ENCODE data around the gene SHISAL1. TPM values are rescaled to one million over a fixed set of nuclear protein-coding genes. Genes with fewer than 3 reads are reported as not detected.

The SHISAL1 gene
- total and polyA plus RNA-seq, 8 donors, result 0.72 to 1.4 (median 0.92) TPM

DNA sequence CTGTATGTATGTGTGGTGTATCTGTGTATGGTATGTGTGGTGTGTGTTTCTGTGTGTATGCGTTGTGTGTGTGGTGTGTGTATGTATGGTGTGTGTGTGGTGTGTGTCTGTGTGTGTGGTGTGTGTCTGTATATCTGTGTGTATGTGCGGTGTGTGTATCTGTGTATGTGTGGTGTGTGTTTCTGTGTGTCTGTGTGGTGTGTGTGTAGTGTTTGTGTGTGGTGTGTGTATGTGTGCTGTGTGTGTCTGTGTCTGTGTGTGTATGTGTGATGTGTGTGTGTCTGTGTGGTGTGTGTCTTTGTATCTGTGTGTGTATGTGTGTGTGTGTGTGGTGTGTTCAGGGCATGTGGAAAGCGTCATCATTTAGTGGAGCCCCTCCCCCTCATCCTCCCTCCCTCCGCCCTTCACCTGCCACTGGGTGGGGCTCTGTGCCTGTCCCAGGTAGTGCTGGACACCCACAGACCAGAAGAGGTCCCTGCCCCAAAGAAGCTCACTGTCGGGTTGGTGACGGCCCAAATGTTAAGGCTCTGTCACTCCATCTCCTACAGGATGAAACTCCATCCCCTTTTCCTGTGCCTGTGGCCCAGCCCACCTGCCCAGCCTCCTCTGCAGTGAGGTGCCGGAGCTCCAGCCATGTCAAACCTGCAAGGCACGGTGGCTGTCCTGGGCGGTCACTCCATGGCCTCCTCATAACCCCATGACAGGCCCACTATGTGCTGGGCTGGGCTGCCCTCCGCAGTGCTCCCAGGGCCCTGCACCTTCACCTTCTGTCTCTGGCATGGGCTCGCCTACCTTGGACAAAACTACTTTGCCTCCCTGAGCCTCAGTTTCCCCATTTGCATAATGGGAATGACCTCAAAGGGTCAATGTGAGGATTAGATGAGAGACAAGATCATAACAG, 23.4 kb upstream of the SHISAL1 start:
- ATAC-seq (peak; percentile 31), DNase-seq (no peak)
- Histone ChIP-seq H3K36me3 (no peaks in the 10 kb centered on the region), H3K4me1 (no peaks in the 10 kb centered on the region), H3K4me3 (no peak overlapping the region), H3K27ac (no peak overlapping the region), H3K9me3 (no peaks in the 10 kb centered on the region), H3K27me3 (peaks cover 12 to 62% of the 10 kb centered on the region in 2 donors)
- intact Hi-C loops (cut with DNase I), result no loop called here
- TF ChIP-seq, protein P1, sequence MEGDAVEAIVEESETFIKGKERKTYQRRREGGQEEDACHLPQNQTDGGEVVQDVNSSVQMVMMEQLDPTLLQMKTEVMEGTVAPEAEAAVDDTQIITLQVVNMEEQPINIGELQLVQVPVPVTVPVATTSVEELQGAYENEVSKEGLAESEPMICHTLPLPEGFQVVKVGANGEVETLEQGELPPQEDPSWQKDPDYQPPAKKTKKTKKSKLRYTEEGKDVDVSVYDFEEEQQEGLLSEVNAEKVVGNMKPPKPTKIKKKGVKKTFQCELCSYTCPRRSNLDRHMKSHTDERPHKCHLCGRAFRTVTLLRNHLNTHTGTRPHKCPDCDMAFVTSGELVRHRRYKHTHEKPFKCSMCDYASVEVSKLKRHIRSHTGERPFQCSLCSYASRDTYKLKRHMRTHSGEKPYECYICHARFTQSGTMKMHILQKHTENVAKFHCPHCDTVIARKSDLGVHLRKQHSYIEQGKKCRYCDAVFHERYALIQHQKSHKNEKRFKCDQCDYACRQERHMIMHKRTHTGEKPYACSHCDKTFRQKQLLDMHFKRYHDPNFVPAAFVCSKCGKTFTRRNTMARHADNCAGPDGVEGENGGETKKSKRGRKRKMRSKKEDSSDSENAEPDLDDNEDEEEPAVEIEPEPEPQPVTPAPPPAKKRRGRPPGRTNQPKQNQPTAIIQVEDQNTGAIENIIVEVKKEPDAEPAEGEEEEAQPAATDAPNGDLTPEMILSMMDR (IDR thresholded peaks at IDR 0.05), result no peak

DNA sequence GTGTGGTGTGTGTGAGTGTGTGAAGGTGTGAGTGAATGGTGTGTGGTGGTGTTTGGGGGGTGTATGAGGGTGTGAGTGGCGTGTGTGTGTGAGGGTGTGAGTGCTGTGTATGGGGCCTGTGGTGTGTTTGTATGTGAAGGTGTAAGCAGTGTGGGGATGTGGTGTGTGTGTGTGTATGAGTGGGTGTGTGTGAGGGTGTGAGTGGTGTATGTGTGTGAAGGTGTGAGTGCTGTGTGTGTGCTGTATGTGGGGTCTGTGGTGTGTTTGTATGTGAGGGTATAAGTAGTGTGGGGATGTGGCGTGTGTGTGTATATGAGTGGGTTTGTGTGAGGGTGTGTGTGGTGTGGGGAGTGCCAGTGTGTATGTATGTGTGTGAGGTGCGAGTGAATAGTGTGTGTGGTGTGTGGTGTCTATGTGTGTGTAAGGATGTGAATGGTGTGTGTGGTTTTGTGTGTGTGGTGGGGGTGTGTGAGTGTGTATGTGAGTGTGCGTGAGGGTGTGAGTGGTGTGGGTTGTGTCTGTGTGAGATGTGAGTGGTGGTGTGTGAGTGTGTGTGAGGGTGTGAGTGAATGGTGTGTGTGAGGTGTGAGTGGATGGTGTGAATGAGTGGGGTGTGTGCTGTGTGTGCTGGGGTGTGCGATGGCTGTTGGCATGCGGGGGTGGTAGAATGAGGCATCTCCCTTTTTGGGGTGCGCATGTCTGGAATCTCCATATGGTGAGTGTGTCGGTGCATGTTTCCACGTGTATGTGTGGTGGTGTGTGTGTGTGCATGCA, 22.5 kb upstream of the SHISAL1 start:
- intact Hi-C loops (cut with DNase I), result no loop called here
- no peak for DNase-seq
- TF ChIP-seq, protein P1 (IDR thresholded peaks at IDR 0.05), result no peak

DNA sequence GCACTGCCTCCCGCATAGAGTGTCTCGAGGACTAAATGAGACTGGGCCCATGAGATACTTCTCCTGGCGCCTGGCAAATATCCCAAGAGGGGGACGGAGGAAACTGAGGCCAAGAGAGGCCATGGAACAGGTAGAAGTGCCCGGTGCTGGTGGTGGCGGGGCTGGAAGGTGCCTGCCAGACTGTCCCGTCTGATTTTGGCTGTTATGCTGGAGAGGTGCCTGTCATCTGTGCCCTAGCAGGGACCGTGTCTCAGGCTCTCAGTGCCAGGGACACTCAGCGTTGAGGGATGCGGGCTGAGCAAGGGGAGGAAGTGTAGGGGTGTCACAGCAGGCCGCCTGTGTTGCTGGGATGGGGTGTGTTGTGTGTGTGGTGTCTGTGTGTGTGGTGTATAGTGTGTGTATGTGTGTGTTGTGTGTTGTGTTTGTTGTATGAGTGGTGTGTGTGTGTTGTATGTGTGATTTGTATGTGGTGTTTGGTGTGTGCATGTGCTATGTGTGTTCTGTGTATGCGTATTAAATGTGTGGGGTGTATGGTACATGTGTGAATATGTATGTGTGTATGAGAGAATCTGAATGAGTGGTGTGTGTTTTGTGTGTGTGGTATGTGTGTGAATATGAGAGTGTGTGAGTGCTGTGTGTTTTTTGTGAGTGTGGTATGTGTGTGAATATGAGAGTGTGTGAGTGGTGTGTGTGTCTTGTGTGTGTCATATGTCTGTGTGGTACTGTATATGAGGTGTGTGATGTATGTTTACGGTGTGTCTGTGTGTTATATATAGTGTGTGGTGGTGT, 21.3 kb upstream of the SHISAL1 start:
- no peaks in the 10 kb centered on the region for H3K9me3 ChIP-seq
- no peak for ATAC-seq
- intact Hi-C loops (cut with DNase I), result no loop called here
- H3K4me1 ChIP-seq, result peaks cover 6 to 14% of the 10 kb centered on the region in 2 donors
- DNase-seq, result no peak
- peaks cover 33 to 73% of the 10 kb centered on the region in 2 donors for H3K27me3 ChIP-seq
- H3K36me3 ChIP-seq, result no peaks in the 10 kb centered on the region
- H3K27ac ChIP-seq, result no peak overlapping the region
- no peak overlapping the region for H3K4me3 ChIP-seq
- TF ChIP-seq, protein P1 (IDR thresholded peaks at IDR 0.05), result no peak

More for the DNA sequence above, 22.5 kb upstream of the SHISAL1 start:
- Histone ChIP-seq H3K27ac (no peak overlapping the region), H3K9me3 (no peaks in the 10 kb centered on the region), H3K27me3 (peaks cover 21 to 71% of the 10 kb centered on the region in 2 donors), H3K4me3 (no peak overlapping the region), H3K4me1 (peaks cover 6 to 9% of the 10 kb centered on the region in 2 donors), H3K36me3 (no peaks in the 10 kb centered on the region)
- ATAC-seq, result no peak

DNA sequence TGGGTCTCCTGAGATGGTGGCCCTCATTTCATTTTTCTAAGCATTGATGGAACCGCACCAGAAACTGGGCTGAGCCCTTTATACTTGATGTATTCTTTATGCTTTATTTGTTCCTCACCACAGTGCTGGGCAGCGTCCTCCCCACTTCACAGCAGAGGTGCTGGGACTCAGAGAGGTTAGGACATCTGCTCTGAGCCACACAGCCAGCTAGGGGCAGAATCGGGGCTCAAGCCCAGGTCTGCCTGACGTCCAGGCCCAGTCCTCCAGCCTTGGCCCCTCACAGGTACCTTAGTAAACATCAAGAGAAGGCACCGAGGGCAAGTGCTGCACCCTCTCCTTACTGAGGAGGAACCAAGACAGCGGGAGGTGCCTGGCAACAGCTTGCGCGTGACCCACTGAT, 20.2 kb upstream of the SHISAL1 start:
- no peak for ATAC-seq
- H3K4me1 ChIP-seq, result peaks cover 6 to 17% of the 10 kb centered on the region in 2 donors
- H3K27ac ChIP-seq, result no peak overlapping the region
- intact Hi-C loops (cut with DNase I), result no loop called here
- DNase-seq, result no peak
- H3K27me3 ChIP-seq, result peaks cover 33 to 76% of the 10 kb centered on the region in 2 donors
- TF ChIP-seq, protein P1 (IDR thresholded peaks at IDR 0.05), result no peak
- no peaks in the 10 kb centered on the region for H3K9me3 ChIP-seq
- H3K36me3 ChIP-seq, result no peaks in the 10 kb centered on the region
- no peak overlapping the region for H3K4me3 ChIP-seq
